ENCODE measurements around the gene TRAPPC3L.

GRCh38 chr6:116500969-116501433, 44.5 kb downstream of the TRAPPC3L start:
- TF ChIP-seq GATA3 (IDR thresholded peaks at IDR 0.05; ENCODE audit: low read depth, low read length) (no peak), GATA2 (IDR thresholded peaks at IDR 0.05; ENCODE audit: low read depth, low read length) (no peak)

Measured in SH-SY5Y (cell line).